Trophoblast cell (in vitro differentiated cells and primary cell): ENCODE measurements around the gene GLP1R.

ENCODE experiments used
- DNase-seq, 2 donors: peaks; one replicate each; pipeline ENCODE4 v3.0.0-alpha.2; 2016
- H2AFZ ChIP-seq: 2 replicates; pipeline ENCODE4 v1.6.1; 2013; ENCODE audit warnings: low read length, moderate library complexity, mild to moderate bottlenecking; ENCODE audit not compliant: insufficient read depth, poor library complexity
- H2AK5ac ChIP-seq: 2 replicates; pipeline ENCODE4 v1.6.1; 2013; ENCODE audit warnings: mild to moderate bottlenecking, low read length
- H2BK120ac ChIP-seq: 2 replicates; pipeline ENCODE4 v1.6.1; 2013; ENCODE audit warnings: low read length, mild to moderate bottlenecking, moderate library complexity; ENCODE audit not compliant: insufficient read depth, poor library complexity
- H2BK12ac ChIP-seq: 2 replicates; pipeline ENCODE4 v1.6.1; 2013; ENCODE audit warnings: mild to moderate bottlenecking, low read length, moderate library complexity
- H2BK5ac ChIP-seq: 2 replicates; pipeline ENCODE4 v1.6.1; 2013; ENCODE audit warnings: low read length, low read depth, moderate library complexity, mild to moderate bottlenecking; ENCODE audit not compliant: poor library complexity
- H3K14ac ChIP-seq: 2 replicates; pipeline ENCODE4 v1.6.1; 2013; ENCODE audit warnings: mild to moderate bottlenecking, low read length
- H3K18ac ChIP-seq: 2 replicates; pipeline ENCODE4 v1.6.1; 2013; ENCODE audit warnings: mild to moderate bottlenecking, low read length
- H3K23ac ChIP-seq: 2 replicates; pipeline ENCODE4 v1.6.1; 2013; ENCODE audit warnings: low read length
- H3K27ac ChIP-seq: 2 replicates; pipeline ENCODE4 v1.5.1; 2013; ENCODE audit warnings: low read depth, mild to moderate bottlenecking, inconsistent platforms, low read length, moderate library complexity
- H3K27me3 ChIP-seq: 2 replicates; pipeline ENCODE4 v1.6.1; 2013; ENCODE audit warnings: inconsistent platforms, mild to moderate bottlenecking, low read length, moderate library complexity; ENCODE audit not compliant: insufficient read depth
- H3K36me3 ChIP-seq, 2 experiments: 1 replicate in 1 of 2; 2 replicates in 1 of 2; pipeline ENCODE4 v1.6.1; 2013; ENCODE audit warnings: low read length in 2 of 2, mild to moderate bottlenecking in 2 of 2, moderate library complexity in 1 of 2; ENCODE audit not compliant: insufficient read depth in 2 of 2, control insufficient read depth in 1 of 2
- H3K4ac ChIP-seq: 2 replicates; pipeline ENCODE4 v1.6.1; 2013; ENCODE audit warnings: low read depth, mild to moderate bottlenecking, low read length, moderate library complexity
- H3K4me1 ChIP-seq, 2 experiments: 1 replicate in 1 of 2; 2 replicates in 1 of 2; pipeline ENCODE4 v1.6.1; 2013; ENCODE audit warnings: low read length in 2 of 2, mild to moderate bottlenecking in 2 of 2, moderate library complexity in 1 of 2; ENCODE audit not compliant: insufficient read depth in 2 of 2, control insufficient read depth in 1 of 2
- H3K4me2 ChIP-seq: 2 replicates; pipeline ENCODE4 v1.6.1; 2013; ENCODE audit warnings: inconsistent platforms, mild to moderate bottlenecking, low read length, moderate library complexity
- H3K4me3 ChIP-seq: 2 replicates; pipeline ENCODE4 v1.5.1; 2013; ENCODE audit warnings: mild to moderate bottlenecking, low read depth, low read length, inconsistent platforms
- H3K79me1 ChIP-seq: one replicate; pipeline ENCODE4 v1.6.1; 2013; ENCODE audit warnings: low read length
- H3K79me2 ChIP-seq: 2 replicates; pipeline ENCODE4 v1.6.1; 2013; ENCODE audit warnings: low read length, mild to moderate bottlenecking; ENCODE audit not compliant: control insufficient read depth, insufficient read depth, poor library complexity
- H3K9ac ChIP-seq: 2 replicates; pipeline ENCODE4 v1.6.1; 2013; ENCODE audit warnings: mild to moderate bottlenecking, low read length
- H3K9me3 ChIP-seq: 2 replicates; pipeline ENCODE4 v1.6.1; 2013; ENCODE audit warnings: low read depth, mild to moderate bottlenecking, control low read depth, inconsistent platforms, low read length; ENCODE audit not compliant: insufficient read depth
- H4K12ac ChIP-seq: 2 replicates; pipeline ENCODE4 v1.6.1; 2013; ENCODE audit warnings: low read depth, mild to moderate bottlenecking, low read length, moderate library complexity
- H4K8ac ChIP-seq: 2 replicates; pipeline ENCODE4 v1.6.1; 2013; ENCODE audit warnings: low read depth, mild to moderate bottlenecking, low read length, moderate library complexity
- H4K91ac ChIP-seq: one replicate; pipeline ENCODE4 v1.6.1; 2013; ENCODE audit warnings: low read depth, mild to moderate bottlenecking, low read length, moderate library complexity
- WGBS: extraction: QIAGEN DNeasy Blood & Tissue Kit; methylation state at CpG from one replicate; pipeline ENCODE4 v1.1.7; 2013; ENCODE audit warnings: missing lambda C conversion rate; ENCODE audit not compliant: insufficient read length, insufficient coverage; ENCODE audit errors: extremely low coverage; 5-methylcytosine and 5-hydroxymethylcytosine counted together

GLP1R gene

GRCh38 chr6:39080246-39080875, 31.8 kb downstream of the GLP1R start:
- Histone ChIP-seq H2BK5ac (no peak overlapping the region), H3K4me2 (no peak overlapping the region), H2BK12ac (no peak overlapping the region), H3K79me1 (no peaks in the 10 kb centered on the region), H2AK5ac (no peak overlapping the region), H4K91ac (no peak overlapping the region), H3K14ac (no peak overlapping the region), H3K79me2 (no peaks in the 10 kb centered on the region), H2AFZ (no peak overlapping the region), H3K27ac (no peak overlapping the region), H3K9me3 (no peaks in the 10 kb centered on the region), H3K4ac (no peak overlapping the region), H3K27me3 (no peaks in the 10 kb centered on the region), H3K9ac (no peak overlapping the region), H4K8ac (no peak overlapping the region), H2BK120ac (no peak overlapping the region), H3K18ac (no peak overlapping the region), H4K12ac (no peak overlapping the region), H3K4me3 (no peak overlapping the region), H3K36me3 (no peaks in the 10 kb centered on the region), H3K4me1 (peaks cover 0 to 3% of the 10 kb centered on the region in 2 experiments), H3K23ac (no peak overlapping the region)
- no CpG with 5 or more reads among the region's 5 CpGs for WGBS
- DNase-seq: no peak

- Histone ChIP-seq H3K23ac (no peak overlapping the region), H3K79me2 (no peaks in the 10 kb centered on the region), H4K91ac (no peak overlapping the region), H2AFZ (no peak overlapping the region), H4K8ac (no peak overlapping the region), H2BK5ac (no peak overlapping the region), H3K27ac (no peak overlapping the region), H3K4me2 (no peak overlapping the region), H3K4ac (no peak overlapping the region), H2AK5ac (no peak overlapping the region), H3K4me3 (no peak overlapping the region), H2BK120ac (no peak overlapping the region), H3K14ac (no peak overlapping the region), H4K12ac (no peak overlapping the region), H2BK12ac (no peak overlapping the region), H3K4me1 (peaks cover 0 to 3% of the 10 kb centered on the region in 2 experiments), H3K18ac (no peak overlapping the region), H3K27me3 (no peaks in the 10 kb centered on the region), H3K79me1 (no peaks in the 10 kb centered on the region), H3K36me3 (no peaks in the 10 kb centered on the region), H3K9ac (no peak overlapping the region), H3K9me3 (no peaks in the 10 kb centered on the region)
- WGBS: no CpG with 5 or more reads among the region's 8 CpGs
- DNase-seq: no peak
Measured at GRCh38 chr6:39082310-39082709, 33.7 kb downstream of the GLP1R start.

- Histone ChIP-seq H3K79me2 (no peaks in the 10 kb centered on the region), H3K9ac (no peak overlapping the region), H3K27ac (no peak overlapping the region), H4K8ac (no peak overlapping the region), H3K27me3 (no peaks in the 10 kb centered on the region), H3K14ac (no peak overlapping the region), H2AK5ac (no peak overlapping the region), H3K4ac (no peak overlapping the region), H3K9me3 (no peaks in the 10 kb centered on the region), H3K4me2 (no peak overlapping the region), H4K91ac (no peak overlapping the region), H3K79me1 (no peaks in the 10 kb centered on the region), H4K12ac (no peak overlapping the region), H3K18ac (no peak overlapping the region), H3K36me3 (no peaks in the 10 kb centered on the region), H2AFZ (no peak overlapping the region), H2BK12ac (no peak overlapping the region), H2BK5ac (no peak overlapping the region), H3K4me3 (no peak overlapping the region), H3K23ac (no peak overlapping the region), H3K4me1 (peaks cover 0 to 3% of the 10 kb centered on the region in 2 experiments), H2BK120ac (no peak overlapping the region)
- WGBS: no CpG with 5 or more reads among the region's 2 CpGs
- no peak for DNase-seq
Measured at GRCh38 chr6:39083231-39083634, 34.7 kb downstream of the GLP1R start.

GRCh38 chr6:39084506-39084905, 35.9 kb downstream of the GLP1R start:
- no peak overlapping the region for H3K23ac ChIP-seq
- no CpG with 5 or more reads among the region's 7 CpGs for WGBS
- H3K14ac ChIP-seq: no peak overlapping the region
- no peak overlapping the region for H3K27ac ChIP-seq
- H3K4ac ChIP-seq: no peak overlapping the region
- H3K36me3 ChIP-seq: no peaks in the 10 kb centered on the region
- H4K12ac ChIP-seq: no peak overlapping the region
- no peaks in the 10 kb centered on the region for H3K27me3 ChIP-seq
- H2BK120ac ChIP-seq: no peak overlapping the region
- no peak overlapping the region for H4K8ac ChIP-seq
- no peak overlapping the region for H2AFZ ChIP-seq
- H3K79me1 ChIP-seq: no peaks in the 10 kb centered on the region
- no peak overlapping the region for H2AK5ac ChIP-seq
- H3K9ac ChIP-seq: no peak overlapping the region
- H3K4me2 ChIP-seq: no peak overlapping the region
- no peak overlapping the region for H3K18ac ChIP-seq
- no peak overlapping the region for H3K4me3 ChIP-seq
- no peak overlapping the region for H2BK5ac ChIP-seq
- H3K79me2 ChIP-seq: no peaks in the 10 kb centered on the region
- no peak overlapping the region for H2BK12ac ChIP-seq
- no peak overlapping the region for H4K91ac ChIP-seq
- H3K4me1 ChIP-seq: peaks cover 0 to 3% of the 10 kb centered on the region in 2 experiments
- no peak for DNase-seq
- no peaks in the 10 kb centered on the region for H3K9me3 ChIP-seq
